T-cell (primary cell): ENCODE measurements around the gene PFKFB2. TPM values are rescaled to one million over a fixed set of nuclear protein-coding genes. Genes with fewer than 3 reads are reported as not detected.

Source experiments
- ATAC-seq, 4 experiments: fragments of 200-7000 bp in 3 of 4; fragments of 150-1000 bp in 1 of 4; cut with Tn5 transposase; replicated peaks in 1 of 4; 1 replicate in 3 of 4; 2 replicates in 1 of 4; pipeline ENCODE4 v1.10.0; 2021; ENCODE audit warnings: moderate library complexity in 3 of 4, mild to moderate bottlenecking in 2 of 4, moderate number of reproducible peaks in 1 of 4
- CTCF ChIA-PET, 2 donors: fragments of 300-600 bp; sonication (Branson Sonifier 250); formaldehyde crosslinking; loops; one replicate each; lab custom pipeline; 2022; ENCODE audit warnings: antibody characterized with exemption in 2 of 2; lab: Charles Lee
- POLR2A ChIA-PET, 2 donors: fragments of 300-600 bp; sonication (Branson Sonifier 250); formaldehyde crosslinking; loops; one replicate each; lab custom pipeline; 2022; ENCODE audit warnings: antibody characterized with exemption in 2 of 2; lab: Charles Lee
- DNase-seq, 35 experiments: peaks; one replicate each; pipeline versions ENCODE4 v3.0.0 to v3.0.0-alpha.2; 2013 to 2023
- H3K27ac ChIP-seq: one replicate; pipeline ENCODE4 v1.5.1; 2013; ENCODE audit warnings: low read length
- H3K27me3 ChIP-seq, 2 experiments: replicated peaks in 1 of 2; 1 replicate in 1 of 2; 2 replicates in 1 of 2; pipeline versions ENCODE4 v1.6.1 to v1.7.0; 2013; ENCODE audit warnings: low read length in 1 of 2, mixed read lengths in 1 of 2; ENCODE audit not compliant: control insufficient read depth in 2 of 2, insufficient read depth in 2 of 2; ENCODE audit errors: extremely low read depth in 1 of 2
- H3K36me3 ChIP-seq, 2 donors: 1 replicate in 1 of 2; 2 replicates in 1 of 2; pipeline versions ENCODE4 v1.6.1 to v1.7.0; 2013; ENCODE audit warnings: low read length in 1 of 2; ENCODE audit not compliant: control insufficient read depth in 2 of 2, insufficient read depth in 1 of 2; ENCODE audit errors: extremely low read depth in 1 of 2
- H3K4me1 ChIP-seq, 2 experiments: 1 replicate in 1 of 2; 2 replicates in 1 of 2; pipeline versions ENCODE4 v1.6.1 to v1.7.0; 2013; ENCODE audit warnings: low read length in 2 of 2, mixed read lengths in 1 of 2; ENCODE audit not compliant: insufficient read depth in 2 of 2, control insufficient read depth in 1 of 2; ENCODE audit errors: extremely low read depth in 1 of 2
- H3K4me3 ChIP-seq, 2 donors: 1 replicate in 1 of 2; 2 replicates in 1 of 2; pipeline versions ENCODE4 v1.5.1 to v1.7.0; 2013; ENCODE audit warnings: mild to moderate bottlenecking in 2 of 2, low read length in 1 of 2, moderate library complexity in 1 of 2; ENCODE audit not compliant: control insufficient read depth in 1 of 2; ENCODE audit errors: extremely low read depth in 1 of 2
- H3K9me3 ChIP-seq: 2 replicates; pipeline ENCODE4 v1.7.0; 2013
- H3K27ac Mint-ChIP-seq, 2 donors: one replicate each; pipeline ENCODE4 v1.8.0; 2020 to 2021; ENCODE audit warnings: mild to moderate bottlenecking in 2 of 2, mixed read lengths in 2 of 2
- H3K27me3 Mint-ChIP-seq, 2 donors: one replicate each; pipeline ENCODE4 v1.8.0; 2021 to 2022; ENCODE audit warnings: mixed read lengths in 2 of 2
- H3K36me3 Mint-ChIP-seq: one replicate; pipeline ENCODE4 v1.8.0; 2021; ENCODE audit warnings: mixed read lengths
- H3K4me1 Mint-ChIP-seq, 3 donors: one replicate each; pipeline ENCODE4 v1.8.0; 2020 to 2022; ENCODE audit warnings: mixed read lengths in 3 of 3, mild to moderate bottlenecking in 1 of 3
- H3K4me3 Mint-ChIP-seq, 3 donors: one replicate each; pipeline ENCODE4 v1.8.0; 2020 to 2022; ENCODE audit warnings: mild to moderate bottlenecking in 3 of 3, mixed read lengths in 3 of 3, moderate library complexity in 3 of 3
- H3K9me3 Mint-ChIP-seq, 3 donors: one replicate each; pipeline ENCODE4 v1.8.0; 2020 to 2022; ENCODE audit warnings: mixed read lengths in 3 of 3
- WGBS: methylation state at CpG from one replicate; pipeline ENCODE4 v1.1.5; 2013; ENCODE audit warnings: missing lambda C conversion rate; ENCODE audit not compliant: insufficient coverage; 5-methylcytosine and 5-hydroxymethylcytosine counted together
- total RNA-seq, 35 experiments: library from RNA in 6 of 35; stranded (reverse) in 6 of 35; fragments of 120-200 nt in 1 of 35; gene quantifications; one replicate each; pipeline versions ENCODE4 v1.2.1 to v1.2.4 and lab custom pipeline; 2013 to 2026

Gene PFKFB2
- total RNA-seq (1 to 10 TPM; 1.6 to 4.7 (median 3.2) TPM), total RNA-seq (lab: John Stamatoyannopoulos, UW) (8.1 to 22.5 (median 11.6) reads per million in 29 experiments)
- 3.0 TPM for total RNA-seq (2013)

DNA sequence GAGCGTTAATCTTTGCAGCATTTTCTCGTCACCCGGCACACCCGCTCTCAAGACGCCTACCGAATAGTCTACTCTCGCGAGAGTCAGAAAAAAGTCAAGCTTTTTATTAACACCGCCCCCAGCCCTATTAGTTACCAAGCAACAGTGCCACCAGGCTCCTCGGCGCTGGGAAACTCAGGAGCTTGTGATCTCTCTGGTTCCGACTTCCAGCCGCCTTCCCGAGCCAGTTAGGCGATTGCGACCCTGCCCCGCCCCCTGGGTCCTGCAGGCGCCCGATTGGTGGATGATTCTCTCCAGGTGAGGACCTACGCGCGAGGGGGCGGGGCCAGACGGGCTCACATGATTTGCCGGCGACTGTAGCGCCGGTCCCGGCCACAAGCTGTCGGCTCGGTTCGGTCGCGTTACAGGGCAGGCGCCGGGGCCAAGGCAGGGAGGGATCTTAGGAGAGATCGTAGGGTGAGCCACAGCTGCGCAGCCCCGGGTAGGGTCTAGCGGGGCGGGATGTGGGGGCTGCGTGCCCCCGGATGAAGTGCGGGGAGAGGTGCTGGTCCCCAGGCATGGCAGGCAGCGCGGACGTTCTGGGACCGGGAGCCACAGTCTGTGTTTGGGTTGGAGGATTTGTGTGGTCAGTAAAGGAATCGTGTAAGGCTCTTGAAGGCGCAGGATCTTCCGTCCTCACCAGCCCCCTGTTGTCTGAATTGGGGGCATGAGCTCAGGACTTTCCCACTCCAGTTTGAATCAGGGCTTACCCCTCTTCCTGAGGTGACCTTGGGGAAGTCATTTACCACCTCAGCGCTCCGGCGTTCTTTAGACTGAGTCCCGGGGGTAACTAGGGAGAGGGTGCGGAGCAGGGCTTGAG, at the start of gene PFKFB2:
Gene PFKFB2, plus strand, starts transcription at position 365 of the 859 bp plus-strand sequence. CDS start 1,443 bp downstream, outside the sequence.
- POLR2A ChIA-PET: interaction anchor here (0.6 to 1.2 kb wide), 6 partner anchors 18 to 289 kb away, joined by 3 to 4 read pairs (median 4); no protein-coding TSS in a partner anchor
- Mint-ChIP-seq H3K4me1 (peaks cover 42 to 53% (median 48%) of the 10 kb centered on the region in 3 donors), H3K9me3 (no peaks in the 10 kb centered on the region), H3K36me3 (peaks cover 8% of the 10 kb centered on the region), H3K4me3 (peak within 1 kb of the TSS; percentile 94 to 99 (median 99)), H3K27ac (peak within 1 kb of the TSS; percentile 85 to 96), H3K27me3 (no peaks in the 10 kb centered on the region)
- WGBS: 8% methylated on average over 51 of the region's 56 CpGs
- peak within 1 kb of the TSS; percentile 50 for H3K27ac ChIP-seq
- peaks cover 0 to 2% of the 10 kb centered on the region in 2 experiments for H3K27me3 ChIP-seq
- peak within 1 kb of the TSS; percentile 67 to 79 for H3K4me3 ChIP-seq
- H3K4me1 ChIP-seq: peaks cover 4 to 32% of the 10 kb centered on the region in 2 experiments
- CTCF ChIA-PET: interaction anchor here (0.5 to 1.7 kb wide), 12 partner anchors 12 to 771 kb away, joined by 3 to 8 read pairs (median 3); partner anchors contain the start of gene IKBKE (in 1 of the 2)
- DNase-seq (peak; percentile 88 to 98 (median 93)), ATAC-seq (peak; percentile 89 to 92 (median 90))
- H3K36me3 ChIP-seq: peaks cover 0 to 14% of the 10 kb centered on the region in 2 donors
- no peaks in the 10 kb centered on the region for H3K9me3 ChIP-seq

DNA sequence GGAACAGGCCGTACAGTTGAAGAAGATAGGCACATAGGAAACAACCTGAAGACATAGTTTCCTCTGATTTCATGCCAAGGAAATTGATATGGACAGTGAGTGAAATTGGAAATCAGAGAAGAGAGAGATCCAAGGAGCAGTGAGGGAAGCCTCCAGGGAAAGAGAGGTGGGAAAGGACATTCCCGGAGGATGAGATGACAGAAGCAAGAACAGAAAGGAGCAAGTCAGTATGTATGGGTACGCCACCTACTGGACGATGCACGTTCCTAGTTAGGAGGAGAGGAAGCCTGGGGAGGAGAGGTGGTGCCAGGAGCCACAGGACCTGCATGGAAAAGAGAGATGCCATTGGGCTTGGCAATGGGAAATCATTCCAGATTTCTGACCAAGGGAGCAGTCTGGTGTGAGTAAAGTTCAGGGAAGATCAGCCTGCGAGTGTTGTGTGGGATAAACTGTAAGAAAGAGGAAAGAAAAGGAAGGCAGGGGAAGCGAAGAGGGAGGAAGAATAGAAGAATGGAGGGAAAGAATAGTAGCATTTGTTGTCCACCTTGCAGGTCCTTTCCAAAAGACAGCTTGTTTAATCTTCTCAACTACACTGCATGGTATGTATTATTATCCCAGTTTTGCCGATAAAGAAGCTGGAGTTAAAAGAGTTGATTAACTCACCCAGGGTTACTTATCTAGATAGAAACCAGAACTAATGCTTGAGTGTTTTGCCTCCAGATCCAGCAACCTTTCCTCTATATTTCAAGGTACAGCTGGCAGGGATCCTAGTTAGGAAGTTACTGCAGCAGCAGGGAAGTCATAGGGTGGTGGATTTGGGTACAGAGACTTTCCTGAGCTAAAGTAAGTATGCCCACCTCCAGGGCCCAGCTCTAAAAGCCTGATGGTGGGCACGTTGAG, 47.9 kb upstream of the PFKFB2 start:
- Mint-ChIP-seq H3K4me1 (peaks cover 1 to 6% (median 2%) of the 10 kb centered on the region in 3 donors), H3K4me3 (no peak overlapping the region), H3K36me3 (no peaks in the 10 kb centered on the region), H3K27ac (no peak overlapping the region), H3K9me3 (no peaks in the 10 kb centered on the region), H3K27me3 (peaks cover 13 to 14% of the 10 kb centered on the region in 2 donors)
- DNase-seq: peak in 21 of 35 experiments; percentile 7 to 60 (median 23)
- CTCF ChIA-PET: interaction anchor here in 1 of 2 donors (0.6 to 1.5 kb wide), 4 partner anchors 8 to 120 kb away, joined by 3 to 5 read pairs (median 3); no protein-coding TSS in a partner anchor
- Histone ChIP-seq H3K27ac (no peak overlapping the region), H3K9me3 (no peaks in the 10 kb centered on the region), H3K4me3 (no peak overlapping the region), H3K4me1 (no peaks in the 10 kb centered on the region), H3K36me3 (no peaks in the 10 kb centered on the region), H3K27me3 (peaks cover 0 to 6% of the 10 kb centered on the region in 2 experiments)
- WGBS: 42% methylated on average over 7 of the region's 9 CpGs
- ATAC-seq: peak; percentile 37 to 61 (median 52)
- POLR2A ChIA-PET: interaction anchor here in 1 of 2 donors (0.6 kb wide), 1 partner anchor 292 kb away, joined by 4 read pairs; no protein-coding TSS in a partner anchor

DNA sequence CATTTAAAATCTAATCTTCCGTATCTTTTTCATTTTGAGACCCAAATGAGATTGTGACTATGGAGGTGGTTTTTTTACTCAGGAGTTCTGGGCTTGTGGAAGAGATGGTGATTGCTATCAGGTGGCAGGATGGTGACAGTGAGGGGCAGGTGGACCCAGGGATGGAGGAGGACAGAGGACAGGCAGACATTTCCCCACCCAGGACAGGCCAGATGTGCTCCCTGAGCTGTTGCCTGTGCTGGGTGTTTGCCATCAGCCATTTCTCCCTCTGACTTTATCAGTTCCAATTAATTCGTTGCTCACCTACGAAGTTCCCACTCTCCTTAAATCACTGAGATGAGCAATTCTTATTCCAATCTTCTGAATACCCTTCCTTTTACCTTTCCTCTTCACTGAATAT, 47.0 kb upstream of the PFKFB2 start:
- Mint-ChIP-seq H3K4me1 (peaks cover 1 to 6% (median 2%) of the 10 kb centered on the region in 3 donors), H3K9me3 (no peaks in the 10 kb centered on the region), H3K27ac (no peak overlapping the region), H3K36me3 (no peaks in the 10 kb centered on the region), H3K27me3 (peaks cover 13 to 14% of the 10 kb centered on the region in 2 donors), H3K4me3 (no peak overlapping the region)
- Histone ChIP-seq H3K4me3 (no peak overlapping the region), H3K36me3 (no peaks in the 10 kb centered on the region), H3K27me3 (peaks cover 0 to 6% of the 10 kb centered on the region in 2 experiments), H3K9me3 (no peaks in the 10 kb centered on the region), H3K27ac (no peak overlapping the region), H3K4me1 (no peaks in the 10 kb centered on the region)
- WGBS: 70% methylated on average over 2 of the region's 3 CpGs
- ChIA-PET POLR2A (no interaction called here), CTCF (interaction anchor here in 1 of 2 donors (0.6 to 0.8 kb wide), 2 partner anchors 9 to 73 kb away, joined by 3 to 4 read pairs; no protein-coding TSS in a partner anchor)
- no peak for DNase-seq
- ATAC-seq: no peak

DNA sequence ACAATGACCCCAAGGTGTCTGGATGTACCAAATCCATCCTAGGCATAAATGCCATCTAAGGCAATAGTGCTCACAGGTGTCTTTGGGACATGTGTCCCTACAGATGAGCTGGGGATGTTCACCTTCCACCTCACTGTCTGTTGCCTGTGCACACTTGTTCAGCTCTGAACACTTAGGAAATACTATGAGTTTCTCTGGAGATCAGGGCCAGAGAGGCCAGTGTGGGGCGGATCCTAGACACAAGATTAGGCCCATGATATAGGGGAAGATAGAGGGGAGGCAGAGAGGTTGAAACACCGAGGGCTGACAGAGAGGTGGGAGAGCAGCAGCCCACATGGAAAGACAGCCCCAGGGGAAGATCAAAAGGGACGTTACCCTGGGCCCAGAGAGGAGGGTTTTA, 46.2 kb upstream of the PFKFB2 start:
- Mint-ChIP-seq H3K27ac (no peak overlapping the region), H3K4me1 (peaks cover 1 to 6% (median 2%) of the 10 kb centered on the region in 3 donors), H3K36me3 (no peaks in the 10 kb centered on the region), H3K4me3 (no peak overlapping the region), H3K9me3 (no peaks in the 10 kb centered on the region), H3K27me3 (peaks cover 13 to 16% of the 10 kb centered on the region in 2 donors)
- ATAC-seq (no peak), DNase-seq (no peak)
- CTCF ChIA-PET: interaction anchor here in 1 of 2 donors (0.8 kb wide), 1 partner anchor 74 kb away, joined by 4 read pairs; no protein-coding TSS in a partner anchor
- H3K9me3 ChIP-seq: no peaks in the 10 kb centered on the region
- H3K27me3 ChIP-seq: peaks cover 0 to 6% of the 10 kb centered on the region in 2 experiments
- no peak overlapping the region for H3K27ac ChIP-seq
- H3K4me3 ChIP-seq: no peak overlapping the region
- 100% methylated on average over 1 of the region's 3 CpGs for WGBS
- no peaks in the 10 kb centered on the region for H3K4me1 ChIP-seq
- no peaks in the 10 kb centered on the region for H3K36me3 ChIP-seq
- POLR2A ChIA-PET: no interaction called here

DNA sequence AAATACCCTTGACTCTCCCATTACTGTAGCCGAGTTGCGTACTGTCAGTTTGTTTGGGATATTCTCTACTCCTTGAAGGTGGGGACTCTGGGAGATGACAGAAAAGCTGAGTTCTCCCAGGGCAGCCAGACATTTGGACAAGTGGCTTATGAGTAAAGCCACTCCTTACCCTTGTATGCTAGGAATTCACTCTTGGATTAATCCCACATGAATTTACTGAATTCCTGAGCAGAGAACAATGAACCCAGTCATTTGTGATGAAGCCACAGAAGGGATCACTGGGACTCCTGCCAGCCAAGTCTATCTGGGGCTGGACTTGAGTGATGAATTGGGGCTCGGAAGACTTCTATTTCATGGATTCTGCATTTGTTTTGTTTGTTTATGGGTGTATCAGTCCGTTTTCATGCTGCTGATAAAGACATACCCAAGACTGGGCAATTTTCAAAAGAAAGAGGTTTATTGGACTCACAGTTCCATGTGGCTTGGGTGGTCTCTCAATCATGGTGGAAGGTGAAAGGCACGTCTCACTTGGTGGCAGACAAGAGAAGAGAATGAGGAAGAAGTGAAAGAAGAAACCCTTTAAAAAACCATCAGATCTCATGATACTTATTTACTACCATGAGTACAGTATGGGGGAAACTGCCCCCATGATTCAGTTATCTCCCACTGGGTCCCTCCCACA, 45.6 kb upstream of the PFKFB2 start:
- ChIA-PET CTCF (no interaction called here), POLR2A (no interaction called here)
- Mint-ChIP-seq H3K4me1 (peaks cover 1 to 6% (median 2%) of the 10 kb centered on the region in 3 donors), H3K9me3 (no peaks in the 10 kb centered on the region), H3K27me3 (peaks cover 17 to 22% of the 10 kb centered on the region in 2 donors), H3K4me3 (no peak overlapping the region), H3K27ac (no peak overlapping the region), H3K36me3 (no peaks in the 10 kb centered on the region)
- DNase-seq: no peak
- Histone ChIP-seq H3K27ac (no peak overlapping the region), H3K4me1 (no peaks in the 10 kb centered on the region), H3K36me3 (no peaks in the 10 kb centered on the region), H3K27me3 (peaks cover 0 to 6% of the 10 kb centered on the region in 2 experiments), H3K4me3 (no peak overlapping the region), H3K9me3 (no peaks in the 10 kb centered on the region)
- ATAC-seq: no peak
- WGBS: 58% methylated on average over 2 of the region's 5 CpGs
